Kasumi-1 (cell line): ENCODE data around the gene PVRIG.
"Not testable (repeated sequence)": the region's sequence is repeated elsewhere in the genome, so short reads cannot be mapped to it uniquely, and the experiment has no call there.

ENCODE experiments used
- DNase-seq, 2 experiments: peaks; one replicate each; lab custom pipeline; 2025; lab: John Stamatoyannopoulos, UW

Gene PVRIG

DNA sequence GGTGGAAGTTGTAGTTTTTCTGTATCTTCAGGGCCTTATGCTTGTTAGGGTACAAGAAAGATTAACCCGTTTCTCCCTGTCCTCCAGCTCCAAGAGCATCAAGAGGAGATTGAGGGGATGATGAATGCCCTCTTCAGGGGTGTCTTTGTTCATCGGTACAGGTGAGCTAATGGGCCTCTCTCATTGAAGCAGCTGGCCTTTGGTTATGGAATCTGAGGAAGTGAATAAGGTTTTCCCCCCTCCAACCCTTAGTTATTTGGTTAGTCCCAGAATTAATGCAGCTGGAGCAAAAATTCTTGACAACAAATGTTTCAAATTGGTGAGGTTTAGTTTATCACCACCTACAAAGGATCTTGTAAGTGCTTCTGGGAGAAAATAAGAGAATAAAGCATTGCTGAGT lies 24.5 kb upstream of the PVRIG start:
- no peak for DNase-seq

- not testable (repeated sequence) for DNase-seq
Observed at GRCh38 chr7:100195901-100196322, 23.8 kb upstream of the PVRIG start.

DNA sequence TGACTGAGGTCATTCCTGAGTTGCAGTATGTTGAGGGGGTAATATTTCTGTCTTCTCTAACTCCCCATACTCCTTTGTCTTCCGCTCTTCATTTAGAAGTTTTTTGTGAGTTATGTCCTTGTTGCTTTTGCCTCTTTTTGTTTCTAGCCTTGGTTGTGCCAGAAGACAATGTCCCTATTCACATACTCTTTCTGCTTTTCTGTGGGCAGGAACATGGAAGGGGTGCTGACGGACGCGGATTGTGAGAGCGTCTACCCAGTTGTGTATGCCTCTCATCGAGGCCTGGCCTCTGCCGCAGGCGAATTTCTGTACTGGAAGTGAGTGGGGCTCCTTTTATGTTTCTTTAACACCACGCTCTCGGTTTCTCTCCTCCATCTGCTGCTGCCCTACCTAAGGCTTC lies 21.5 kb upstream of the PVRIG start:
- DNase-seq: no peak

GRCh38 chr7:100200693-100201092 lies 19.1 kb upstream of the PVRIG start:
- no peak for DNase-seq

DNA sequence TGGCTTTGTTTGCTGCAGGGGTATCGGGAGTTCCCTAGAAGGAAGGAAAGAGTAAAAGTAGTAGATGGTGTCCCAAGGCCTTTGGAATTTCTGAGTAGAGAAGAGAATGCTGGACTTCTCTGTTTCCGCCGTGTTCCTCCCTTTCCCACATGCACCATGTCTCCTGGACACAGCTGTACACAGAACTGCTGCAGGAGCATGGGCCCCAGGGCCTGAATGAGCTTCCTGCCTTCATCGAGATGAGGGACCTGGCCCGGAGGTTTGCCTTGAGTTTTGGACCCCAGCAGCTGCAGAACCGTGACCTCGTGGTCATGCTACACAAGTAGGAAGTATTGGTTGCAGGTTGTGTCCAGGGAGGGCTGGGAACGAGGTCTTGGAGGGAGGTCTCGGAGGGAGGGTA lies 15.3 kb upstream of the PVRIG start:
- DNase-seq: no peak

DNA sequence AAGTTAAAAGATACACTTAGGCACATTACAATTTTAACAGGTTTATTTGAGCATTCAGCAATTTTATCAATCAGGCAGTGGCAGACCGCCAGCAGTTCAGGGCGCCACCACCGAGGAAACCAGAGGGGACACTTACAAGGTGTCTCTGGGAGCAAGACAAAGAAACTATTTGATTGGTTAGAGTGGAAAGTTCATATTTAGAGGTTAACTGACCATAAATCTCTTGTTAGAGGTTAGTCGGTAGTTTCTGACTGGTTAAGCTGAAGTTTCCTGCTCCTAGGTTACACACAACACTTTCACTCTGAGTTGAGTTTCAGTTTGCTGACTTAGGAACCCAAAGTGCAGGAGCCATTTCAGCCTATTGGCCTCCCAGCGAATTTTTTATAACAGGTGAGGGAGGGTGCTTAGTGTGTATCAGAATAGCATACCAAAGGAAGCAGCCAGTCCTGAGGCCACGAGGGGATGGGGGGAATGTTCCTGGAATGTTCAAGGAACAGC lies 10.8 kb upstream of the PVRIG start:
- no peak for DNase-seq

DNA sequence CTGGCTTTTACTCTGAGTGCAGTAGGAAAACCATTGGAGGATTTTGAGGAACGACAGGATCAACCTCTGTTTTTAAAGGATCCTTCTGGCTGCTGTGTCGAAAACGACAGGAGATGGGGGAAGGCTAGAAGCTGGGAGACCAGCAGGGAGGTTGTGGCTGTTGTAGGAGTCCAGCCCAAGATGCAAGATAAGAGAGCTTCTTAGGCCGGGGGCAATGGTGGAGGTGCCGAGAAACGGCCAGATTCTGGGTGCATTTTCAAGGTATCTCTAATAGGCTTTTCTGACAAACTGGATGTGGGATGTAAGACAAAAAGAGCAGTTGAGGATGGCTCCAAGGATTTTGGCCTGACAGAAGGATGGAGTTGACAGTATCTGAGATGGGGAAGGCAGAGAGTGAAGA lies 10.3 kb upstream of the PVRIG start:
- DNase-seq: no peak

DNA sequence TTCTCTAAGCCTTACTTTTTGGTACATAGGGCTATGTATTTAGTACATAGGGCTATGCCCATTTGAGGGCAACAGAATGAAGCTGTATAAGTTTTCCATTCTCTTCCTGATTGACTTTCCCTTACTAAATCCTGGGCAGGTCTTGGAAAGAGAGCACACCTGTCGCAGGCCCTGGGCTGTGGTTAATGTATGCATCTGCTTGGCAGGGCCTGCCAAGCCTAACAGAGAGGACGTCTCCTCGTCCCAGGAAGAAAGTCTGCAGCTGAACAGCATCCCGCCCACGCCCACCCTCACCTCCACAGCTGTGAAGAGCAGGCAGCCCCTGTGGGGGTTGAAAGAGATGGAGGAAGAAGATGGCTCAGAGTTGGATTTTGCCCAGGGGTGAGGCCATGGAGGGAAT lies 8.9 kb upstream of the PVRIG start:
- DNase-seq: no peak

DNA sequence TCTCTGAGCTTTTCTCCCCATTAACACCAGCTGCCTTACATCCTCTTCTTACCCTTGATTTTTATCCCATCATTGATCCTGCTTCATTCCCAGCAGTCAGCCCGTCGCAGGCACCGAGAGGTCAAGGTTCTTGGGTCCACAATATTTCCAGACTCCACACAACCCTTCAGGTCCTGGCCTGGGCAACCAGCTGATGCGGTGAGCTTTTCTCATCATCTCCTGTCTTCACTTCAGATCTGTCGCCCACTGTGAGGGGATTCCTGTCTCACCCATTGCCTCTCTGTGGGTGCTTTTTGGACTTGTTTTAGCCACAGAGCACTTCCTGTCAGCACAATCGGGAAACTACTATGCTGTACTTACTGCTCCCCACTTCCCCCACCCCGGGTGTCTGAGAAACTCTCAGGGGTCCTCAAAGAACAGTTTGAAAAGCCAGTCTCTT lies 8.4 kb upstream of the PVRIG start:
- no peak for DNase-seq

DNA sequence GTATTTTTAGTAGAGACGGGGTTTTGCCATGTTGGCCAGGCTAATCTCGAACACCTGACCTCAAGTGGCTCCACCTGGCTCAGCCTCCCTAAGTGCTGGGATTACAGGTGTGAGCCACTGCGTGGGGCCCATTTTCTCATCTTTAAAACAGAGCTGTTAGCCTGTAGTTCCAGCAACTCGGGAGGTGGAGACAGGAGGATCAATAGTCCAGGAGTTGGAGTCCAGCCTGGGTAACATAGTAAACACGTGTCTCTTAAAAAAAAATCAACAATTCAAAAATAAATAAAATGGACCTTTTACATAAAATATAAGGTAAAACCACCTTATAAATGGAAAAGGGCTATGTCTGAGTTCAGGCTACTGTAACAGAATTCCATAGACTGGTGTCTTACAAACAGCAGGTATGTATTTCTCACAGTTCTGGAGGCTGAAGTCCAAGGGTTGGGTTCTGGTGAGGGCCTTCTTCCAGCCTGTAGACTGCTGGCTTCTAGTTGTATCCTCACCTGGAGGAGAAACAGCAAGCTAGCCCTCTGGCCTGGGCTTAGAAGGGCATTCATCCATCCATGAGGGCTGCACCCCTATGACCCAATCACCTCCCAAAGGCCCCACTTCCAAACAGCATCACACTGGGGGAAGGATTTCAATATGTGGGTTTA lies 7.0 kb upstream of the PVRIG start:
- DNase-seq: no peak

- DNase-seq: no peak
Observed at GRCh38 chr7:100213672-100214071, 6.1 kb upstream of the PVRIG start.

- DNase-seq: not testable (repeated sequence)
Observed at GRCh38 chr7:100214356-100214755, 5.4 kb upstream of the PVRIG start.

DNA sequence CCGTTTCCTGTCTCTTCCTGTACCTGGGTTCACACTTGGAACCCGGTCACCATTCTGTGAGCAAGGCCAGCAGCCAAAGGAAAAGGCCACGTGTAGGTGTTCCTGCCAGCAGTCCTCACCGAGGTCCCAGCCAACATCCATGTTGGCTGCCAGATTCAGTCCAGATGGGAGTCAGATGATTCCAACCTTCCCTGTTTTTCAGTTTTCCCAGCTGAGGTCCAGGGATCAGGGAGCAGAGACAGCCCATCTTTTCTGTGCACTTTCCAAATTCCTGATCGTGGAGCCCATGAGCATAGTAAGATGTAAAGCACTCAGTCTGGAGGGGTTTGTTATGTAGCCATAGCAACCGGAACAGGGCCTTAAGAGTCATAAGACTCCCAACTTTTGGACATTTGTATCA lies 3.9 kb upstream of the PVRIG start:
- DNase-seq: no peak

- DNase-seq: not testable (repeated sequence)
Observed at GRCh38 chr7:100217934-100218333, 1.8 kb upstream of the PVRIG start.

DNA sequence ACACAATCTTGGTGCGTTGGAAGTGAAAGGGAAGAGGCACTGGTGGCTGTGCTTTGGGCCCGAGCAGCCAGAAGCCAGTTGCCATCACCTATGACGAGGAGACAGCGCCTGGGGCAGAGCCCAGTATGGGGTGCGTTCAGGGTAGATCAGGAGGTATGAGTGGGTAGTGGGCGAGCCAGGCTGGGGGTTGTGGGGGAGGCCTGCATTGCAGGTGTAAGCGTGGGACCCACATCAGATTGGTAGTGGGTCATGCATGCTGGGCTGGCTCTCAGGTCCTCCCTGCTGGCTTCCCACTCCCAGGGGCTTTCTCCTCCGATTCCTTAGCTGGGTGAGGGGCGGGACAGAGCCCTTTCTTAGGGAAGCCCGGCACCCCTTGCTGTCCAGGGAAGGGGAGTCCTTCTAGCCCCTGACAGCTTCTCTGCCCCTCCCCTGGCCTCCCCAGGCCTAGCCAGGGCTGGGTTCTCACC lies 445 bp upstream of the PVRIG start:
- DNase-seq: no peak

DNA sequence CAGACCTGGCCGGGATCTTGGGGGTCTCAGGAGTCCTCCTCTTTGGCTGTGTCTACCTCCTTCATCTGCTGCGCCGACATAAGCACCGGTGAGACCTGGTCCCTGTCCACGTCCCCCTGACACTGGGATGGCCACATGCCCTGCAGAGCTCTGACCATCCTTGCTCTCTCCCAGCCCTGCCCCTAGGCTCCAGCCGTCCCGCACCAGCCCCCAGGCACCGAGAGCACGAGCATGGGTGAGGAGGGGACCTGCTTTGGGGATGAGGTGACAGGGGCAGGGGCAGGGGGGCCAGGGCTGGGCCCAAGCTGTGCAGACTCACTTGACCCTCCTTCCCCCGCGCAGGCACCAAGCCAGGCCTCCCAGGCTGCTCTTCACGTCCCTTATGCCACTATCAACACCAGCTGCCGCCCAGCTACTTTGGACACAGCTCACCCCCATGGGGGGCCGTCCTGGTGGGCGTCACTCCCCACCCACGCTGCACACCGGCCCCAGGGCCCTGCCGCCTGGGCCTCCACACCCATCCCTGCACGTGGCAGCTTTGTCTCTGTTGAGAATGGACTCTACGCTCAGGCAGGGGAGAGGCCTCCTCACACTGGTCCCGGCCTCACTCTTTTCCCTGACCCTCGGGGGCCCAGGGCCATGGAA lies 959 bp downstream of the PVRIG start:
- no peak for DNase-seq

GRCh38 chr7:100221231-100221718 lies 1.5 kb downstream of the PVRIG start:
- DNase-seq: no peak

DNA sequence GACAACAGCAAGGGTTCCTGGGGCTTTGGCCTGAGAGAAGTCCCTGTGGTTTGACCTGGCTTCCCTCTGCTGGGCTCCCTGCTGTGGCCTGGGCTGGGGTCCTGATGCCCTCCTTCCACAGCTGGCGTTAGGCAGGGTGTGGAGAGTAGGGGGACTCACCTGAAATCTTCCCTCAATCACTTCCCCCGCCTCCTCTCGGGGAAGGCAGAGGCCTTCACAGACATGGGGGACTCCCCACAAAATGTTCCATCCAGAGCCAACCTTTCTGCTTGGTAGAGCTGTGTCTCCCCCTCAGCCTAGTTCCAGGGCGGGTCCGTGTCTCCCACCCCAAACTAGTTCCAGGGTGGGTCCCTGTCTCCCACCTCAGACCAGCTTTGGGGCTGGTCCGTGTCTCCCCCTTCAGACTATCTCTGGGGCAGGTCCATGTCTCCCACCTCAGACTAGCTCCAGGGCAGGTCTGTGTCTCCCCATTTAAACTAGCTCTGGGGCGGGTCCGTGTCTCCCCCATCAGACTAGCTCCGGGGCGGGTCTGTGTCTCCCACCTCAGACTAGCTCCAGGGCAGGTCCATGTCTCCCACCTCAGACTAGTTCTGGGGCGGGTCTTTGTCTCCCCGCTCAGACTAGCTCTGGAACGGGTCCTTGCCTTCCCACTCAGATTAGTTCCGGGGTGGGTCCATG lies 2.2 kb downstream of the PVRIG start:
- DNase-seq: no peak

DNA sequence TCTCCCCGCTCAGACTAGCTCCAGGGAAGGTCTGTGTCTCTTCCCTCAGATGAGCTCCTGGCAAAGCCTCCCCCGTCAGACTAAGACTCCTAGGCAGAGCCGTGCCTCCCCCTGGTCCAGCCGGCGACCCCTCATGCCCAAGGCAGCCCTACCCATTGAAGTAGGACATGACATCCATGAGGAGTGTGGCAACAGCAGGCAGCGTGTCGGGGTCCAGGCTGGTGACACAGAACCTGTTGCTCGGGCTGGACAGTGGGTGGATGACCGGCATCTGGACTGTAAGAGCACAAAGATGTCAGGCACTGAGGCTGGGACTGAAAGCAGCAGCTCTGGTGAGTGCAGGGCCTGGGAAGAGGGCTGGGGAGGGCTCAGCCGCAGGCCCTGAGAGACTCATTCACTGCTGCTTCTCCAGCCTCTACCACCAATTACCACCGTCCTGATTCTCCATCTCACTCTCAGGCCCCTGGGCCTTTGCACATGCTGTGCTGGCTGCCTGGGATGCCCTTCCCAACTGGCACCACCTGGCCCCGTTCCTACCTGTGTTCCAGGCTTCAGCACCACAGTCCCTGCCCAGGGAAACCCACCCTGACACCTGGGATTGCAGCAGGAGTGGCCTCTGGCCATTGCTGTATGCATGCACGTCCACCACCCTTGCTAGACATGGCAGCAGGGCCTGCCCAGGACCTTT lies 2.8 kb downstream of the PVRIG start:
- no peak for DNase-seq

- DNase-seq: not testable (repeated sequence)
Observed at GRCh38 chr7:100223376-100223927, 3.7 kb downstream of the PVRIG start.

DNA sequence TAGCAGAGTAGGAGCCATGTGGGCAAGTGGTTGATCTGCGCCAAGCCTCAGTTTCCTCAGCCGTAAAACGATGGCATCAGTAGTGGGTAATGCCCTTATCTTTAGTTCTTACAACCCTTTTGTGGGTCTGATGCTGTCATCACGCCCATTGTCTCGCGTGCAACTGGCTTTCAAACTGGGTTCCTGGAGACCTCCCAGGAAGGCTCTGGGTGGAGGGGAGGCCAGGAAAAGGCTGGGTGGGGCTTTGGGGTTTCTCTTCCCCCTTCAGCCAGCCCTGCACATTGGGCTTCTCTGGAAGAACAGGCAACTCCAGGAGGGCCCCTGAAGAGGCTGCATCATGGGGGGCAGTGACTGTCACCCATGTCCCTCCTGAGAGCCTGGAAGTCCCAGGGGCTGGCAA lies 5.1 kb downstream of the PVRIG start:
- DNase-seq: not testable (repeated sequence)
